ENCODE data around the gene ANXA11. TPM values are rescaled to one million over a fixed set of nuclear protein-coding genes. Genes with fewer than 3 reads are reported as not detected.

ANXA11 gene
- total RNA-seq, 4 donors from 2014 or later, result 134 to 247 (median 219) TPM

DNA sequence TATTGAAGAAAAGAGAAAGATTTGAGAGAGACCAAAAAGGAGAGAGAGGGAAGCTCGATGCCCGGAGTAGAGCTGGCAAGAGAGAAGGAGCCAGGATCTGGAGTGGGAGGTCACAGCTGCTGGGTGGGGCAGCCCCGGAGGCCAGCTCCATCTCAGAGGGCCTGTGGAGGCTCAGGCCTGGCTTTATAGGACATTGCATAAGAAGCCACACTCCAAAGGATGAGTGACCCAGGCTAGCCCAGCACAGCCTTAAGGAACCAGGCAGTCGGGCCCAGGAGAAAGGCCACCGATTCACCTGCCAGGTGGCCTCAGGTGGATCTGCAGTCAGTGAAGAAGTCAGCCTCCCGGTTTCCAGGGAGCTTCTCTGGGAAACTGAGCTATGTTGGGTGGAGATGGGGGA, 72.1 kb downstream of the ANXA11 start:
- peaks cover 0 to 9% (median 3%) of the 10 kb centered on the region in 4 donors for H3K4me1 ChIP-seq
- no peaks in the 10 kb centered on the region for H3K9me3 ChIP-seq
- WGBS, 2 donors (ENCODE audit: low coverage in 1 of 2), result 34 to 54% methylated on average over 3 to 6 of the region's 6 CpGs
- H3K27me3 ChIP-seq, result peaks cover 56% of the 10 kb centered on the region
- no peak for DNase-seq
- in situ Hi-C loops (cut with MboI; ENCODE audit: low pct_ligation_motif_present in 1 of 4, low pct_unique_long_range_greater_than_20kb in 1 of 4, low sequenced_read_pairs in 3 of 4) (no loop called here), intact Hi-C loops (cut with DNase I; ENCODE audit: low total_unique reads) (no loop called here)
- peak overlapping the region; percentile 56 to 75 (median 62) for H3K27ac ChIP-seq
- TF ChIP-seq POLR2A (IDR thresholded peaks at IDR 0.05), result no peak
- no peak for TF ChIP-seq CTCF (IDR thresholded peaks at IDR 0.05)
- TF ChIP-seq POLR2AphosphoS5 (IDR thresholded peaks at IDR 0.05), result peak in 1 of 3 donors; percentile 22
- TF ChIP-seq EP300 (IDR thresholded peaks at IDR 0.05; ENCODE audit: low read depth), result no peak
- peak overlapping the region in 2 of 4 donors; percentile 23 to 41 for H3K4me3 ChIP-seq
- no peaks in the 10 kb centered on the region for H3K36me3 ChIP-seq

DNA sequence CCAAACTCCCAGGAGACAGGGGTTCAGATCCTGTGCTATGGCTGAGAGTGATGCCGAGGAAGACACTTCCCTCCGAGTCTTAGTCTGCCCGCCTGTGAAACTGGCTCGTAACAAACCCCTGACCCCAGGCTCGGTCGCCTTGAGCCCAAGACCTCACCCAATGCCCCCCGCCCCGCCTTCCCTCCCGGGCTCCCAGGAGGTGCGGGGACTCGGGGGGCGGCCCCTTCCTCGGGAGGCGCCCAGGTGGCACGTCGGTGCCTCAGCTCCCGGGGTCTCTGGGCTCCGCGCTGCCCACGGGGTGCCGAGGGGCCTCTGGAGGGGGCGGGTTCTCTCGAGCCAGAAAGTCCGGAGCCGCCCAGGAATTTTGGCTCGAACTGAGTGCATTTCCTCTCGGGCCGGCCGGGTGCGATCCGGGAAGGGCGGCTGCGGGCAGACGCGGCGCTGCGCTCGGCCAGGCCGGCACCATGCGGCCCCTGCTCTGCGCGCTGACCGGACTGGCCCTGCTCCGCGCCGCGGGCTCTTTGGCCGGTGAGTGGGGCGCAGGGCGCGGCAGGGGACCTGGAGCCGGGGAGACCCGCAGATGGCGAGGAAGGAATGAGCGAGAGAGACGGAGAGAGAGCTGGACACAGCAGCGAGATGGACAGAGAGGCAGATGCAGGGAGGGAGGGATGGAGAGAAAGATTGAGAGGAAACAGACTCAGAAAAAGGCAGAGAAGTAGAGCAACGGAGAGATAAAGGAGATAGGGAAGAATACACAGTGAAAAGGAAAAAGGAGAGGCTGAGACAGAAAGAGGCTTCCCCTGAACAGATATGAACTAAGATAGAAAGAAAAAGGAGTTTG, 72.8 kb downstream of the ANXA11 start, which contains the start of gene PLAC9:
Gene PLAC9 (plus strand): TSS at position 432 of the 841 bp plus-strand sequence. CDS start 33 bp downstream, at position 465.
- DNase-seq, result no peak
- H3K27ac ChIP-seq, result peak within 1 kb of the TSS; percentile 56 to 75 (median 62)
- peak within 1 kb of the TSS in 3 of 4 donors; percentile 22 to 41 (median 23) for H3K4me3 ChIP-seq
- H3K36me3 ChIP-seq, result no peaks in the 10 kb centered on the region
- TF ChIP-seq POLR2A (IDR thresholded peaks at IDR 0.05) (no peak), CTCF (IDR thresholded peaks at IDR 0.05) (no peak), POLR2AphosphoS5 (IDR thresholded peaks at IDR 0.05) (peak in 1 of 3 donors; percentile 7), EP300 (IDR thresholded peaks at IDR 0.05; ENCODE audit: low read depth) (no peak)
- peaks cover 0 to 9% (median 3%) of the 10 kb centered on the region in 4 donors for H3K4me1 ChIP-seq
- intact Hi-C loops (cut with DNase I; ENCODE audit: low total_unique reads) (no loop called here), in situ Hi-C loops (cut with MboI; ENCODE audit: low pct_ligation_motif_present in 1 of 4, low pct_unique_long_range_greater_than_20kb in 1 of 4, low sequenced_read_pairs in 3 of 4) (no loop called here)
- peaks cover 56% of the 10 kb centered on the region for H3K27me3 ChIP-seq
- WGBS, 2 donors (ENCODE audit: low coverage in 1 of 2), result 4 to 16% methylated on average over 7 to 54 of the region's 58 CpGs
- H3K9me3 ChIP-seq, result no peaks in the 10 kb centered on the region

DNA sequence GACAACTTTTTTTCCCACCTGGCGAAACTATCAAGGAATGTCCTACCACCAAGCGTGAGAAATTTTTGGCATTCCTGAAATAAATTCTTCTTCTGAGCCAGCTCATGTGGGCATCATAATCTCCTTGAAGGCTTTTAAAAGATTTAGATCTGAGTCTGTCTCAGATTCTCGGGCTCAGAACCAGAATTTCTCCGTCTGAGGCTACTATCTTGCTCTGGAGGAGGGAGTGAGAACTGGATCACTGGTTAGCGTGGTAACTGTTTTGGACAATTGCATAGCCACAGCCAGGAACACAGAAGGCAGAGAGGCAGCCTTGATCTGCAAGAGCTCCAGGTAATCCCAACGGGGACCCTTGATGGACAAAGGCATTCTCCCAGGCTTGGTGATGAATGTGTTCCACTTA, 73.8 kb downstream of the ANXA11 start:
- intact Hi-C loops (cut with DNase I; ENCODE audit: low total_unique reads), result no loop called here
- no peaks in the 10 kb centered on the region for H3K36me3 ChIP-seq

More for the DNA sequence above, 73.8 kb downstream of the ANXA11 start:
- in situ Hi-C loops (cut with MboI; ENCODE audit: low pct_ligation_motif_present in 1 of 4, low pct_unique_long_range_greater_than_20kb in 1 of 4, low sequenced_read_pairs in 3 of 4), result no loop called here
- Histone ChIP-seq H3K27ac (no peak overlapping the region), H3K27me3 (peaks cover 47% of the 10 kb centered on the region), H3K9me3 (no peaks in the 10 kb centered on the region), H3K4me1 (peaks cover 0 to 9% (median 3%) of the 10 kb centered on the region in 4 donors), H3K4me3 (no peak overlapping the region)
- TF ChIP-seq CTCF (IDR thresholded peaks at IDR 0.05), result no peak
- TF ChIP-seq EP300 (IDR thresholded peaks at IDR 0.05; ENCODE audit: low read depth), result no peak
- no peak for TF ChIP-seq POLR2A (IDR thresholded peaks at IDR 0.05)
- no peak for TF ChIP-seq POLR2AphosphoS5 (IDR thresholded peaks at IDR 0.05)
- DNase-seq, result no peak
- 68 to 84% methylated on average over 4 to 6 of the region's 6 CpGs for WGBS, 2 donors (ENCODE audit: low coverage in 1 of 2)
